CD14-positive monocyte (primary cell): ENCODE results near the gene GOLIM4. TPM values are rescaled to one million over a fixed set of nuclear protein-coding genes. Genes with fewer than 3 reads are reported as not detected.

Experiments used
- DNase-seq, 3 donors: peaks; one replicate each; pipeline ENCODE4 v3.0.0-alpha.2; 2011 to 2022
- H2AFZ ChIP-seq: 2 replicates; pipeline ENCODE4 v1.6.0; 2012; ENCODE audit warnings: mild to moderate bottlenecking, low read depth, low read length, inconsistent platforms; ENCODE audit not compliant: insufficient read depth, poor library complexity, severe bottlenecking
- H3K27ac ChIP-seq, 2 donors: 1 replicate in 1 of 2; 2 replicates in 1 of 2; pipeline ENCODE4 v1.5.1; 2012 to 2013; ENCODE audit warnings: low read length in 2 of 2, control low read depth in 1 of 2, inconsistent platforms in 1 of 2, low read depth in 1 of 2, mild to moderate bottlenecking in 1 of 2
- H3K27me3 ChIP-seq, 2 donors: one replicate each; pipeline versions ENCODE4 v1.6.0 to v1.6.1; 2011 to 2013; ENCODE audit warnings: low read length in 2 of 2; ENCODE audit not compliant: control insufficient read depth in 2 of 2, insufficient read depth in 2 of 2
- H3K36me3 ChIP-seq, 2 donors: replicated peaks in 1 of 2; 1 replicate in 1 of 2; 2 replicates in 1 of 2; pipeline versions ENCODE4 v1.5.1 to v1.6.1; 2012 to 2013; ENCODE audit warnings: low read length in 2 of 2, control low read depth in 1 of 2, inconsistent platforms in 1 of 2, mild to moderate bottlenecking in 1 of 2; ENCODE audit not compliant: insufficient read depth in 2 of 2, control insufficient read depth in 1 of 2
- H3K4me1 ChIP-seq, 2 donors: 1 replicate in 1 of 2; 2 replicates in 1 of 2; pipeline versions ENCODE4 v1.5.1 to v1.6.1; 2012 to 2013; ENCODE audit warnings: low read length in 2 of 2, control low read depth in 1 of 2, inconsistent platforms in 1 of 2, mild to moderate bottlenecking in 1 of 2, moderate library complexity in 1 of 2; ENCODE audit not compliant: insufficient read depth in 2 of 2, control insufficient read depth in 1 of 2
- H3K4me2 ChIP-seq: replicated peaks from 2 replicates; pipeline ENCODE3; 2012; ENCODE audit warnings: low read length, moderate library complexity, mild to moderate bottlenecking; ENCODE audit not compliant: poor library complexity, severe bottlenecking; ENCODE audit errors: extremely low read depth
- H3K4me3 ChIP-seq, 3 experiments: fragments of 200-600 bp in 1 of 3; sonication (generic) in 1 of 3; replicated peaks in 1 of 3; 1 replicate in 2 of 3; 2 replicates in 1 of 3; pipeline ENCODE4 v1.5.1; 2011 to 2013; ENCODE audit warnings: low read length in 3 of 3, mild to moderate bottlenecking in 3 of 3, control low read depth in 2 of 3, low read depth in 2 of 3, inconsistent platforms in 1 of 3, moderate library complexity in 1 of 3
- H3K79me2 ChIP-seq: 2 replicates; pipeline ENCODE4 v1.6.0; 2012; ENCODE audit warnings: mild to moderate bottlenecking, control low read depth, inconsistent platforms, low read length, moderate library complexity; ENCODE audit not compliant: insufficient read depth
- H3K9ac ChIP-seq: 2 replicates; pipeline ENCODE4 v1.6.0; 2017; ENCODE audit warnings: low read length, mild to moderate bottlenecking; ENCODE audit not compliant: insufficient read depth, poor library complexity, severe bottlenecking
- H3K9me3 ChIP-seq, 2 donors: replicated peaks in 1 of 2; 1 replicate in 1 of 2; 2 replicates in 1 of 2; pipeline versions ENCODE4 v1.5.1 to v1.6.1; 2012 to 2013; ENCODE audit warnings: low read length in 2 of 2, control low read depth in 1 of 2; ENCODE audit not compliant: control insufficient read depth in 1 of 2, insufficient read depth in 1 of 2
- H4K20me1 ChIP-seq: 2 replicates; pipeline ENCODE4 v1.6.0; 2012; ENCODE audit warnings: mild to moderate bottlenecking, low read length, control low read depth, moderate library complexity; ENCODE audit not compliant: insufficient read depth
- H3K27ac Mint-ChIP-seq, 7 donors: one replicate each; pipeline ENCODE4 v1.8.0; 2020; ENCODE audit warnings: mild to moderate bottlenecking in 7 of 7, mixed read lengths in 7 of 7, moderate library complexity in 6 of 7, inconsistent platforms in 2 of 7
- H3K27me3 Mint-ChIP-seq, 3 donors: one replicate each; pipeline ENCODE4 v1.8.0; 2021 to 2022; ENCODE audit warnings: low read depth in 3 of 3, mild to moderate bottlenecking in 3 of 3, mixed read lengths in 3 of 3, moderate library complexity in 3 of 3, inconsistent platforms in 1 of 3
- H3K36me3 Mint-ChIP-seq, 2 donors: one replicate each; pipeline ENCODE4 v1.8.0; 2020; ENCODE audit warnings: mixed read lengths in 2 of 2, inconsistent platforms in 1 of 2, mild to moderate bottlenecking in 1 of 2
- H3K4me1 Mint-ChIP-seq: one replicate; pipeline ENCODE4 v1.8.0; 2020; ENCODE audit warnings: mild to moderate bottlenecking, mixed read lengths
- H3K4me3 Mint-ChIP-seq, 2 donors: one replicate each; pipeline ENCODE4 v1.8.0; 2020; ENCODE audit warnings: mild to moderate bottlenecking in 2 of 2, mixed read lengths in 2 of 2, moderate library complexity in 1 of 2
- H3K9me3 Mint-ChIP-seq, 7 donors: one replicate each; pipeline ENCODE4 v1.8.0; 2020 to 2022; ENCODE audit warnings: mixed read lengths in 7 of 7, mild to moderate bottlenecking in 6 of 7, moderate library complexity in 6 of 7, inconsistent platforms in 2 of 7
- WGBS: methylation state at CpG from one replicate; pipeline ENCODE4 v1.1.5; 2013; ENCODE audit warnings: missing lambda C conversion rate; ENCODE audit not compliant: insufficient coverage; 5-methylcytosine and 5-hydroxymethylcytosine counted together
- intact Hi-C, 2 donors: fragments of 100-400 bp; cut with micrococcal nuclease; formaldehyde crosslinking; loops; one replicate each; pipeline versions ENCODE4 v1.15.0 to v1.15.1; 2023
- polyA plus RNA-seq, 3 donors: library from polyadenylated mRNA; depleted of rRNA in 1 of 3; unstranded in 2 of 3; stranded (reverse) in 1 of 3; fragments of 300-500 nt in 2 of 3; fragments of >200 nt in 1 of 3; fragmentation: Illumina TruSeq in 2 of 3; gene quantifications; 1 replicate in 2 of 3; 2 replicates in 1 of 3; pipeline ENCODE4 v1.2.3, GENCODE V29; 2012 to 2021
- TF ChIP-seq, protein P1 (sequence below): fragments of 200-600 bp; IDR thresholded peaks from one replicate; pipeline ENCODE4 v1.8.0; 2022; ENCODE audit warnings: antibody characterized with exemption, mild to moderate bottlenecking

The GOLIM4 gene
- polyA plus RNA-seq, 3 donors = 3.5 to 6.4 (median 5.8) TPM

DNA sequence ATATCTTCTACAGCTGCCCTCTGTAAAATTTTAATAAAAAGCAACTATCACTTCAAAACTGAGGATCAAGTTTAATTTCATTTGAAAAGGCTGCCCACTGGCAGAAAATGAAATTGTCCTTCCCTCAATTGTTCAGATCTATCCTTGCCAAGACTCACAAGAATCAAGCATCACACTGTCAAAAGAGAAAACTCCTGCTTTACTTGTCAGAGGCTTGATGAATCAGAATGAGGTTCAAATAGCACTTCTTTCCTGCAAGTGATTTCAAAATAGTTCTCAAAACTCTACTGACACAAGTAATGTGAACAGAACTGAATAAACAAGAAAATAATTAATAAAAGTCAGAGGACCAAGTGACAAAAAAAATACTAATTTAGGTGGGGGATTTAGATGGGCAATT, 70.6 kb downstream of the GOLIM4 start:
- intact Hi-C loops = no loop called here
- Mint-ChIP-seq H3K4me3 (no peak overlapping the region), H3K36me3 (peaks cover 86 to 91% of the 10 kb centered on the region in 2 donors), H3K27me3 (peaks cover 0 to 2% (median 0%) of the 10 kb centered on the region in 3 donors), H3K9me3 (no peaks in the 10 kb centered on the region), H3K27ac (peak overlapping the region in 1 of 7 donors; percentile 59), H3K4me1 (peaks cover 14% of the 10 kb centered on the region)
- Histone ChIP-seq H4K20me1 (no peaks in the 10 kb centered on the region), H3K27me3 (no peaks in the 10 kb centered on the region), H3K4me1 (no peaks in the 10 kb centered on the region), H3K9me3 (no peaks in the 10 kb centered on the region), H3K79me2 (no peaks in the 10 kb centered on the region), H3K4me2 (no peak overlapping the region), H2AFZ (no peak overlapping the region), H3K9ac (no peak overlapping the region), H3K27ac (no peak overlapping the region), H3K36me3 (peaks cover 59 to 97% of the 10 kb centered on the region in 2 donors), H3K4me3 (no peak overlapping the region)
- DNase-seq = no peak
- TF ChIP-seq, protein P1, sequence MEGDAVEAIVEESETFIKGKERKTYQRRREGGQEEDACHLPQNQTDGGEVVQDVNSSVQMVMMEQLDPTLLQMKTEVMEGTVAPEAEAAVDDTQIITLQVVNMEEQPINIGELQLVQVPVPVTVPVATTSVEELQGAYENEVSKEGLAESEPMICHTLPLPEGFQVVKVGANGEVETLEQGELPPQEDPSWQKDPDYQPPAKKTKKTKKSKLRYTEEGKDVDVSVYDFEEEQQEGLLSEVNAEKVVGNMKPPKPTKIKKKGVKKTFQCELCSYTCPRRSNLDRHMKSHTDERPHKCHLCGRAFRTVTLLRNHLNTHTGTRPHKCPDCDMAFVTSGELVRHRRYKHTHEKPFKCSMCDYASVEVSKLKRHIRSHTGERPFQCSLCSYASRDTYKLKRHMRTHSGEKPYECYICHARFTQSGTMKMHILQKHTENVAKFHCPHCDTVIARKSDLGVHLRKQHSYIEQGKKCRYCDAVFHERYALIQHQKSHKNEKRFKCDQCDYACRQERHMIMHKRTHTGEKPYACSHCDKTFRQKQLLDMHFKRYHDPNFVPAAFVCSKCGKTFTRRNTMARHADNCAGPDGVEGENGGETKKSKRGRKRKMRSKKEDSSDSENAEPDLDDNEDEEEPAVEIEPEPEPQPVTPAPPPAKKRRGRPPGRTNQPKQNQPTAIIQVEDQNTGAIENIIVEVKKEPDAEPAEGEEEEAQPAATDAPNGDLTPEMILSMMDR = no peak

- Mint-ChIP-seq H3K4me3 (no peak overlapping the region), H3K9me3 (no peaks in the 10 kb centered on the region), H3K27me3 (no peaks in the 10 kb centered on the region), H3K4me1 (peaks cover 14% of the 10 kb centered on the region), H3K36me3 (peaks cover 86 to 90% of the 10 kb centered on the region in 2 donors), H3K27ac (peak overlapping the region in 2 of 7 donors; percentile 2 to 47)
- H3K27ac ChIP-seq = no peak overlapping the region
- no peak overlapping the region for H3K4me3 ChIP-seq
- TF ChIP-seq, protein P1 = no peak
- H2AFZ ChIP-seq = no peak overlapping the region
- H3K4me1 ChIP-seq = no peaks in the 10 kb centered on the region
- no peaks in the 10 kb centered on the region for H4K20me1 ChIP-seq
- H3K36me3 ChIP-seq = peaks cover 58 to 98% of the 10 kb centered on the region in 2 donors
- intact Hi-C loops = no loop called here
- no peaks in the 10 kb centered on the region for H3K27me3 ChIP-seq
- H3K4me2 ChIP-seq = no peak overlapping the region
- no peak overlapping the region for H3K9ac ChIP-seq
- no peaks in the 10 kb centered on the region for H3K9me3 ChIP-seq
- peak in 1 of 3 donors; percentile 25 for DNase-seq
- WGBS = 0% methylated on average over 5 of the region's 5 CpGs
- no peaks in the 10 kb centered on the region for H3K79me2 ChIP-seq
These were observed 71.2 kb downstream of the GOLIM4 start for GRCh38 chr3:168024537-168024941.
